Mesendoderm (in vitro differentiated cells): ENCODE data around the gene SMPD3.

Source experiments
- DNase-seq: peaks from one replicate; pipeline ENCODE4 v3.0.0; 2013
- H2AK5ac ChIP-seq: 2 replicates; pipeline ENCODE4 v1.6.1; 2013; ENCODE audit warnings: low read length, inconsistent platforms
- H2BK120ac ChIP-seq: 2 replicates; pipeline ENCODE4 v1.6.1; 2013; ENCODE audit warnings: low read depth, mild to moderate bottlenecking, low read length, moderate library complexity, mixed read lengths
- H2BK15ac ChIP-seq: replicated peaks from 2 replicates; pipeline ENCODE4 v1.6.1; 2013; ENCODE audit warnings: low read depth, mild to moderate bottlenecking, moderate library complexity
- H2BK5ac ChIP-seq: 2 replicates; pipeline ENCODE4 v1.6.1; 2013; ENCODE audit warnings: low read length, inconsistent platforms
- H3K18ac ChIP-seq: 2 replicates; pipeline ENCODE4 v1.6.1; 2013; ENCODE audit warnings: mild to moderate bottlenecking, low read length, mixed read lengths
- H3K23ac ChIP-seq: one replicate; pipeline ENCODE4 v1.6.1; 2013; ENCODE audit warnings: low read length
- H3K27ac ChIP-seq: 2 replicates; pipeline ENCODE4 v1.5.1; 2013; ENCODE audit warnings: low read depth, mild to moderate bottlenecking, inconsistent platforms, low read length, moderate library complexity
- H3K27me3 ChIP-seq: 2 replicates; pipeline ENCODE4 v1.6.1; 2013; ENCODE audit warnings: low read length, control low read depth, mild to moderate bottlenecking, inconsistent platforms; ENCODE audit not compliant: insufficient read depth, poor library complexity
- H3K36me3 ChIP-seq: 2 replicates; pipeline ENCODE4 v1.6.1; 2013; ENCODE audit warnings: low read length, inconsistent platforms; ENCODE audit not compliant: control insufficient read depth, insufficient read depth
- H3K4ac ChIP-seq: one replicate; pipeline ENCODE4 v1.6.1; 2013; ENCODE audit warnings: low read depth, mild to moderate bottlenecking, low read length, moderate library complexity
- H3K4me1 ChIP-seq: 2 replicates; pipeline ENCODE4 v1.6.1; 2013; ENCODE audit warnings: low read depth, low read length, inconsistent platforms; ENCODE audit not compliant: control insufficient read depth
- H3K4me2 ChIP-seq: 2 replicates; pipeline ENCODE4 v1.6.1; 2013; ENCODE audit warnings: low read length
- H3K4me3 ChIP-seq: 2 replicates; pipeline ENCODE4 v1.5.1; 2013; ENCODE audit warnings: mild to moderate bottlenecking, low read length
- H3K56ac ChIP-seq: one replicate; pipeline ENCODE4 v1.6.1; 2013; ENCODE audit warnings: low read length
- H3K79me1 ChIP-seq: 2 replicates; pipeline ENCODE4 v1.6.1; 2013; ENCODE audit warnings: low read length, inconsistent platforms
- H3K79me2 ChIP-seq: 2 replicates; pipeline ENCODE4 v1.6.1; 2013; ENCODE audit warnings: mild to moderate bottlenecking, low read length; ENCODE audit not compliant: control insufficient read depth, insufficient read depth
- H3K9ac ChIP-seq: 2 replicates; pipeline ENCODE4 v1.6.1; 2013; ENCODE audit warnings: low read length, inconsistent platforms
- H4K5ac ChIP-seq: one replicate; pipeline ENCODE4 v1.6.1; 2013; ENCODE audit warnings: low read length
- H4K8ac ChIP-seq: one replicate; pipeline ENCODE4 v1.6.1; 2013; ENCODE audit warnings: low read depth, mild to moderate bottlenecking, control low read depth, low read length, moderate library complexity
- WGBS: extraction: QIAGEN DNeasy Blood & Tissue Kit; methylation state at CpG from one replicate; pipeline ENCODE4 v1.1.7; 2013; ENCODE audit warnings: low lambda C conversion rate, missing lambda C conversion rate; ENCODE audit not compliant: insufficient coverage; ENCODE audit errors: extremely low coverage; 5-methylcytosine and 5-hydroxymethylcytosine counted together

SMPD3 gene

DNA sequence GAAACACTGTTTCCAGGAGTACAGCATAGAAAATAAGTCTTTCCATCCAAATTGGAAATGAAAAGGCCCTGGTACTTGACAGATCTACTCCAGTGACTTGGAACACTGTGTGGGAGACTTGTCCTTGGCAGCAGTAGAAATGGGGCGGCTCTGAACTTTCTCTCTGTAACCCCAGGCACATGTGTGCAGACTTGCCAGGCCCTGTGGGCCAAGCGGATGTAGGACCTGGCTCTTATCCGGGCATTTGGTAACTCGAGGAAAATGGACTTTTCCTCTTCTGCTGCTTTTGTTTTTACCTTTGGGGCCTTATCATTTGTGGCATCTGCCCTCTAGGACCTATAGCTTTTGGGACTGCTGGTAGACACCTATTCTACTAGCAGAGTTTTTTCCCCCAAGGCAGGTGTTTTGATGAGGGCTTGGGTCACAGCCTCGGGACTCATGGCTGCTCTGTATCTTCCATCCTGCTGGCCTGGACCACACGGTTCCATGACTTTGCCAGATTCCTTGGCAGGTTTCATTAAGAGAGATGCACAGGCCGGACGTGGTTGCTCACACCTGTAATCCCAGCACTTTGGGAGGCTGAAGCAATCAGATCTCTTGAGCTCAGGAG is 43.5 kb downstream of the SMPD3 start:
- no peak overlapping the region for H4K8ac ChIP-seq
- H2BK120ac ChIP-seq: no peak overlapping the region
- no peak overlapping the region for H2BK15ac ChIP-seq
- no peaks in the 10 kb centered on the region for H3K36me3 ChIP-seq
- H3K23ac ChIP-seq: no peak overlapping the region
- no CpG with 5 or more reads among the region's 8 CpGs for WGBS
- H3K4me2 ChIP-seq: no peak overlapping the region
- DNase-seq: no peak
- no peaks in the 10 kb centered on the region for H3K27me3 ChIP-seq
- no peak overlapping the region for H3K27ac ChIP-seq
- H3K9ac ChIP-seq: no peak overlapping the region
- no peak overlapping the region for H3K56ac ChIP-seq
- H2AK5ac ChIP-seq: no peak overlapping the region
- no peaks in the 10 kb centered on the region for H3K4me1 ChIP-seq
- no peak overlapping the region for H4K5ac ChIP-seq
- H3K79me1 ChIP-seq: no peaks in the 10 kb centered on the region
- H3K4me3 ChIP-seq: no peak overlapping the region
- no peak overlapping the region for H3K18ac ChIP-seq
- H3K79me2 ChIP-seq: no peaks in the 10 kb centered on the region
- no peak overlapping the region for H3K4ac ChIP-seq
- no peak overlapping the region for H2BK5ac ChIP-seq

DNA sequence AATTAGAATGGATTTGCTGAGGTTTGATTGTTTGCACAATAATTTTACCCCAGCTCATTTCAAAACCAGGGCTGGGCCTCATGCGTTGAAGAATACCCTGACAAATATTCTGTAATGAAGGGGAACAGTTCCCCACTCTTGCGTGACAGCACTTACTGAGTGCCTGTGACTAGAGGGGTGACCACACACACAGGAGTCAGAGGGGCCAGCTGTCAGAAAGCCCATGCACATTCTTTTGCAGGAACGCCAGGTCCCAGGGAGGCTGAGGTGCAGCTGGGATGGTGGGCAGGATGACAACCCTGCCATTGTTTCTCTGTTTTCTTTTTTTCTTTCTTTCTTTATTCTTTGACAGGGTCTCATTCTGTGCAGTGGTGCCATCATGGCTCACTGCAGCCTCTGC is 44.6 kb downstream of the SMPD3 start:
- Histone ChIP-seq H3K4me2 (no peak overlapping the region), H3K9ac (no peak overlapping the region), H4K8ac (no peak overlapping the region), H2AK5ac (no peak overlapping the region), H3K56ac (no peak overlapping the region), H2BK15ac (no peak overlapping the region), H3K18ac (no peak overlapping the region), H3K27me3 (no peaks in the 10 kb centered on the region), H4K5ac (no peak overlapping the region), H3K79me1 (no peaks in the 10 kb centered on the region), H3K27ac (no peak overlapping the region), H2BK120ac (no peak overlapping the region), H3K23ac (no peak overlapping the region), H2BK5ac (no peak overlapping the region), H3K4me3 (no peak overlapping the region), H3K4me1 (no peaks in the 10 kb centered on the region), H3K79me2 (no peaks in the 10 kb centered on the region), H3K4ac (no peak overlapping the region), H3K36me3 (no peaks in the 10 kb centered on the region)
- no peak for DNase-seq
- no CpG with 5 or more reads among the region's 3 CpGs for WGBS

DNA sequence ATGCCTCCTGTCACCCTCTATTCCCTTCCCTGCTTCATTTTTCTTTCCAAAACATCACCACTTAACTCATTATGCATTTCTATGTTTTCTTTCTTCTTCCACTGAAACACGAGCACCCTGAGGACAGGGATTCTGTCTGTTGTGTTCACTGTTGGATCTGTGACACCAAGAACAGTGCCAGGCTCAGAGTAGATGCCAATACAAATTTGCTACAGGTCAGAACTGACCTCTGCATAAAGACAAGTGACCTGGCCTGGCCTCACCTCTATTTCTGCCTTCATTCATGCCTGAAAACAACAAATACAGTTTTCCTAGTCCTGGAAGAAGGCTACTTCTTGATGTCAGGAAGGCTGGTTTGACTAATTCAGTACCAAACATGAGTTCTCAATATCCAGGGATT is 45.1 kb downstream of the SMPD3 start:
- H3K4me2 ChIP-seq: no peak overlapping the region
- no peak overlapping the region for H2AK5ac ChIP-seq
- no peaks in the 10 kb centered on the region for H3K79me2 ChIP-seq
- H3K4me3 ChIP-seq: no peak overlapping the region
- H2BK15ac ChIP-seq: no peak overlapping the region
- no peak overlapping the region for H4K8ac ChIP-seq
- H3K27ac ChIP-seq: no peak overlapping the region
- no peak overlapping the region for H3K56ac ChIP-seq
- DNase-seq: no peak
- no peak overlapping the region for H2BK5ac ChIP-seq
- no peaks in the 10 kb centered on the region for H3K4me1 ChIP-seq
- no CpG with 5 or more reads among the region's 1 CpG for WGBS
- H3K36me3 ChIP-seq: no peaks in the 10 kb centered on the region
- no peaks in the 10 kb centered on the region for H3K27me3 ChIP-seq
- no peak overlapping the region for H3K18ac ChIP-seq
- no peak overlapping the region for H2BK120ac ChIP-seq
- H3K9ac ChIP-seq: no peak overlapping the region
- no peak overlapping the region for H3K23ac ChIP-seq
- H3K4ac ChIP-seq: no peak overlapping the region
- no peaks in the 10 kb centered on the region for H3K79me1 ChIP-seq
- H4K5ac ChIP-seq: no peak overlapping the region

DNA sequence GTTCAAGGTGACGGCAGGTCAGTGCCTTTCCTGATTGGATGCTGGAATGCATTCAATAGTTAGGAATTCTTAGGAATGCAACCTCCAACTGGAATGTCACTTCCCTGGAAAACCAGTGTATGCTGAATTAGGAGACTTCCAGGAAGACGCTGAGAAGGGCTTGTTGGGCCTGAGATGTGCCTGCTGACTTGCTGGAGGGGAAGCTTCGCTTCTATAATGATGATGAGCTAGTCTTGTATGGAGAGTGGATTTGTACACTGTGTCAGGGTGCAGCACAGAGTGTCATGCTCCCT is 45.6 kb downstream of the SMPD3 start:
- H3K4me1 ChIP-seq: no peaks in the 10 kb centered on the region
- no peak overlapping the region for H3K18ac ChIP-seq
- no peak overlapping the region for H3K4me2 ChIP-seq
- no peak overlapping the region for H2AK5ac ChIP-seq
- no peaks in the 10 kb centered on the region for H3K79me2 ChIP-seq
- H3K27ac ChIP-seq: no peak overlapping the region
- DNase-seq: peak; percentile 70
- no peak overlapping the region for H2BK15ac ChIP-seq
- no peak overlapping the region for H3K9ac ChIP-seq
- no CpG with 5 or more reads among the region's 3 CpGs for WGBS
- H4K5ac ChIP-seq: no peak overlapping the region
- no peak overlapping the region for H3K23ac ChIP-seq
- H2BK120ac ChIP-seq: no peak overlapping the region
- H2BK5ac ChIP-seq: no peak overlapping the region
- no peaks in the 10 kb centered on the region for H3K27me3 ChIP-seq
- H3K56ac ChIP-seq: no peak overlapping the region
- H4K8ac ChIP-seq: no peak overlapping the region
- H3K36me3 ChIP-seq: no peaks in the 10 kb centered on the region
- no peak overlapping the region for H3K4me3 ChIP-seq
- H3K4ac ChIP-seq: no peak overlapping the region
- no peaks in the 10 kb centered on the region for H3K79me1 ChIP-seq

DNA sequence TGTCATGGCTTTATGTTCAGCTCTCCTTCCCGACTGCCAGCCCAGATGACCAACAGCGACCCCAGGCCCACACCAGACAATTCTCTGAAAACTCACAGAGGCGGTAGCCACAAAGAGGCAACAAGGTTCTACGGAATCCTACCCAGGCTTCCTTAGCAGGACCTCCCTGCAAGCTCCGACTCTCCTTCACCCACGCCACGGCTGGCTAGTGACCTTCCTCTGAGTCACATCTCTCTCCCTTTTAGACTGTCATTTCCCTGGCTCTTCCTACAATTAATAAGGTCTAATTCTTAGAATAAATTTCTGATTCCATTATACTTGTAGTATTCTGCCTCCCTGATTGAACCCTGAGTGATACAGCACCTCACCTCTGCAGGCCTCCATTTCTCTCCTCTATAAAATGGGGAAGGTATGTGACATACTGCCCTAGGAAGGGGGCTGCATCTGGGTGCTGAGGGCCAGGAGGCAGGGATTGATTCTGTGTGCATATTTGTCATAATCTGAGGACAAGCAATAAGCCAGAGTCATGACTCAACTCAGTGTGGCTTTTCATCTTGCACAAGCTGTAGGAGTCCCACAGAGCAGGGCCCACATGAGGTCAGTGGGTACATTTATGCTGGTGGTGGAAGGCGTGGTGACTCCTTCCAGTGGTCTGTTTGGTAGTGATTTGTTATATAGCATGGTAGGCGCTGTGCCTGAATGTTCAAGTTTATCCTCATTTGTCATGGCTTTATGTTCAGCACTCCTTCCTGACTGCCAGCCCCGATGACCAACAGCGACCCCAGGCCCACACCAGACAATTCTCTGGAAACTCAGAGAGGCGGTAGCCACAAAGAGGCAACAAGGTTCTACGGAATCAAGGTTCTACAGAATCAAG is 46.2 kb downstream of the SMPD3 start:
- no peaks in the 10 kb centered on the region for H3K4me1 ChIP-seq
- no peak overlapping the region for H2BK15ac ChIP-seq
- H3K27ac ChIP-seq: no peak overlapping the region
- H3K4me3 ChIP-seq: no peak overlapping the region
- no peak overlapping the region for H3K4ac ChIP-seq
- no peak overlapping the region for H2BK5ac ChIP-seq
- no peak overlapping the region for H3K56ac ChIP-seq
- no peak overlapping the region for H4K5ac ChIP-seq
- H3K23ac ChIP-seq: no peak overlapping the region
- H3K27me3 ChIP-seq: no peaks in the 10 kb centered on the region
- no CpG with 5 or more reads among the region's 13 CpGs for WGBS
- H2AK5ac ChIP-seq: no peak overlapping the region
- H3K79me1 ChIP-seq: no peaks in the 10 kb centered on the region
- no peak overlapping the region for H3K4me2 ChIP-seq
- DNase-seq: no peak
- no peak overlapping the region for H4K8ac ChIP-seq
- no peaks in the 10 kb centered on the region for H3K79me2 ChIP-seq
- no peaks in the 10 kb centered on the region for H3K36me3 ChIP-seq
- no peak overlapping the region for H2BK120ac ChIP-seq
- no peak overlapping the region for H3K9ac ChIP-seq
- H3K18ac ChIP-seq: no peak overlapping the region
